Spleen (tissue), 7 donors: ENCODE results near the gene GRIA1.
"Not testable (repeated sequence)": the region's sequence is repeated elsewhere in the genome, so short reads cannot be mapped to it uniquely, and the experiment has no call there.

Source experiments
- CTCF ChIP-seq, 11 experiments: fragments of 200-600 bp in 7 of 11; fragments of 450-650 bp in 4 of 11; sonication (generic) in 4 of 11; IDR thresholded peaks in 8 of 11; conservative IDR thresholded peaks in 3 of 11; 1 replicate in 7 of 11; 2 replicates in 4 of 11; pipeline versions ENCODE4 v1.4.0 to v1.8.0; 2016 to 2021; ENCODE audit warnings: antibody characterized with exemption in 11 of 11, inconsistent platforms in 4 of 11, mild to moderate bottlenecking in 1 of 11
- POLR2A ChIP-seq, 3 donors: fragments of 450-650 bp; IDR thresholded peaks; one replicate each; pipeline ENCODE4 v1.5.1; 2017; ENCODE audit warnings: antibody characterized with exemption in 3 of 3, mild to moderate bottlenecking in 1 of 3
- donor health status: DM: no; HTN: no; CAD: no; lungs with moderate emphysema.
- donor health status: DM: no; HTN: no; CAD: no.
- donor health status: DM: no; HTN: no; CAD: no.

DNA sequence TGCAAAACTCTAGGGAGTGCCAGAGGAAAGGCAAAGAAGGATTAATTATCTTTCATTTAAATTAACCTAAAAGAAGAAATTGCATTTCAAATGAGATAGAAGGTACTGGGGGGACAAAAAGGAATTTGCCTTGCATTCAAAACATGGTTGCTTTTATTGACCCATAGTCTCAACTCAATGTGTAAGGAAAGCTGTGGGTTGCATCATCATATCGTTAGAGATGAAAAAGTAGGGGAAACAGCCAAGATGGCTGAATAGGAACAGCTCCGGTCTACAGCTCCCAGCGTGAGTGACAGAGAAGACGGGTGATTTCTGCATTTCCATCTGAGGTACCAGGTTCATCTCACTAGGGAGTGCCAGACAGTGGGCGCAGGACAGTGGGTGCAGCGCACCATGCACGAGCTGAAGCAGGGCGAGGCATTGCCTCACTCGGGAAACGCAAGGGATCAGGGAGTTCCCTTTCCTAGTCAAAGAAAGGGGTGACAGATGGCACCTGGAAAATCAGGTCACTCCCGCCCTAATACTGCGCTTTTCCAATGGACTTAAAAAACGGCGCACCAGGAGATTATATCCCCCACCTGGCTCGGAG lies 232.6 kb downstream of the GRIA1 start:
- not testable (repeated sequence) for TF ChIP-seq CTCF (IDR thresholded peaks at IDR 0.05 in 8 of 11, conservative IDR thresholded peaks at IDR 0.05 in 3 of 11); POLR2A (IDR thresholded peaks at IDR 0.05)
